Upper lobe of left lung (tissue), 4 donors: ENCODE data around the gene BRMS1L.

ENCODE experiments used
- CTCF ChIP-seq, 6 experiments: fragments of 450-650 bp in 4 of 6; fragments of 200-600 bp in 2 of 6; sonication (generic) in 2 of 6; IDR thresholded peaks; one replicate each; pipeline ENCODE4 v1.5.1; 2016 to 2019; ENCODE audit warnings: antibody characterized with exemption in 6 of 6
- EP300 ChIP-seq, 4 donors: sonication (generic); formaldehyde crosslinking; IDR thresholded peaks; one replicate each; pipeline ENCODE4 v1.5.1; 2017; ENCODE audit warnings: antibody characterized with exemption in 4 of 4, control low read depth in 2 of 4

- TF ChIP-seq EP300 (IDR thresholded peaks at IDR 0.05): no peak
- TF ChIP-seq CTCF (IDR thresholded peaks at IDR 0.05): no peak
These were observed 74.6 kb downstream of the BRMS1L start for GRCh38 chr14:35900741-35901140.
